ENCODE results near the gene NOL4L. TPM values are rescaled to one million over a fixed set of nuclear protein-coding genes. Genes with fewer than 3 reads are reported as not detected.
A peak's percentile ranks its signal among the peaks of the same experiment; 100 is the strongest.

Gene NOL4L
- total RNA-seq, 1 experiment from 2014 or later: 31.7 TPM

GRCh38 chr20:32631933-32632460 is 46.9 kb upstream of the NOL4L start:
- Histone ChIP-seq H4K91ac (ENCODE audit: insufficient read length, low read depth, low read length) (no peak overlapping the region), H3K18ac (ENCODE audit: insufficient read length, low read depth, low read length) (peak overlapping the region; percentile 49), H2BK20ac (ENCODE audit: low read depth, low read length, poor library complexity, severe bottlenecking) (no peak overlapping the region), H2BK5ac (ENCODE audit: insufficient read length, low read length) (no peak overlapping the region), H3K27me3 (ENCODE audit: insufficient read depth, low read length) (no peaks in the 10 kb centered on the region), H3K9ac (ENCODE audit: extremely low read depth, insufficient read length, low read length) (no peak overlapping the region), H4K20me1 (ENCODE audit: control insufficient read depth, insufficient read depth, insufficient read length) (no peaks in the 10 kb centered on the region), H2BK120ac (ENCODE audit: low read depth, low read length, poor library complexity, severe bottlenecking) (no peak overlapping the region), H3K14ac (ENCODE audit: insufficient read depth, low read length) (peak overlapping the region; percentile 70), H3K27ac (ENCODE audit: insufficient read length, low read depth, low read length) (no peak overlapping the region), H3K4me1 (ENCODE audit: insufficient read depth, low read length) (no peaks in the 10 kb centered on the region; the same call in 1 of the 2 replicates), H3K4me2 (ENCODE audit: insufficient read depth, insufficient read length, low read length) (no peak overlapping the region), H3K4ac (ENCODE audit: low read depth, low read length) (no peak overlapping the region), H4K5ac (ENCODE audit: insufficient read length, low read depth, low read length) (no peak overlapping the region), H3K9me3 (ENCODE audit: control insufficient read depth, low read depth, low read length) (no peaks in the 10 kb centered on the region), H2AFZ (ENCODE audit: low read length) (no peak overlapping the region), H2AK5ac (ENCODE audit: insufficient read length, low read length) (no peak overlapping the region), H2BK12ac (ENCODE audit: insufficient read length, low read depth, low read length) (no peak overlapping the region), H3K56ac (ENCODE audit: insufficient read length, low read depth, low read length) (no peak overlapping the region), H2BK15ac (ENCODE audit: low read depth, low read length) (no peak overlapping the region), H3T11ph (ENCODE audit: low read length) (no peak overlapping the region), H4K8ac (replicated peaks; ENCODE audit: insufficient read length, low read depth, low read length) (no peak overlapping the region), H3K23me2 (ENCODE audit: insufficient read length, low read depth, low read length, poor library complexity, severe bottlenecking) (no peaks in the 10 kb centered on the region), H3K79me1 (ENCODE audit: insufficient read depth, low read depth, low read length, poor library complexity, severe bottlenecking) (no peaks in the 10 kb centered on the region), H3K23ac (ENCODE audit: insufficient read length, low read depth, low read length) (no peak overlapping the region), H3K79me2 (ENCODE audit: insufficient read depth, low read length) (no peaks in the 10 kb centered on the region)
- Mint-ChIP-seq H3K27me3 (ENCODE audit: low read depth) (peaks cover 28% of the 10 kb centered on the region), H3K36me3 (ENCODE audit: insufficient read depth in 1 of 3, low read depth in 3 of 3) (no peaks in the 10 kb centered on the region; a peak in 1 of 7 replicates), H3K4me3 (no peak overlapping the region), H3K4me1 (peaks cover 33 to 53% of the 10 kb centered on the region in 2 experiments), H3K27ac (peak overlapping the region in 1 of 3 experiments; percentile 67; a peak in 1 of 7 replicates), H3K9me3 (no peaks in the 10 kb centered on the region)
- no peak for TF ChIP-seq CTCF (conservative IDR thresholded peaks at IDR 0.05)
- no CpG with 5 or more reads among the region's 9 CpGs for WGBS (ENCODE audit: extremely low coverage, insufficient read length, low lambda C conversion rate)
- DNase-seq: no peak
